ENCODE data around the gene POLG.

Gene POLG

DNA sequence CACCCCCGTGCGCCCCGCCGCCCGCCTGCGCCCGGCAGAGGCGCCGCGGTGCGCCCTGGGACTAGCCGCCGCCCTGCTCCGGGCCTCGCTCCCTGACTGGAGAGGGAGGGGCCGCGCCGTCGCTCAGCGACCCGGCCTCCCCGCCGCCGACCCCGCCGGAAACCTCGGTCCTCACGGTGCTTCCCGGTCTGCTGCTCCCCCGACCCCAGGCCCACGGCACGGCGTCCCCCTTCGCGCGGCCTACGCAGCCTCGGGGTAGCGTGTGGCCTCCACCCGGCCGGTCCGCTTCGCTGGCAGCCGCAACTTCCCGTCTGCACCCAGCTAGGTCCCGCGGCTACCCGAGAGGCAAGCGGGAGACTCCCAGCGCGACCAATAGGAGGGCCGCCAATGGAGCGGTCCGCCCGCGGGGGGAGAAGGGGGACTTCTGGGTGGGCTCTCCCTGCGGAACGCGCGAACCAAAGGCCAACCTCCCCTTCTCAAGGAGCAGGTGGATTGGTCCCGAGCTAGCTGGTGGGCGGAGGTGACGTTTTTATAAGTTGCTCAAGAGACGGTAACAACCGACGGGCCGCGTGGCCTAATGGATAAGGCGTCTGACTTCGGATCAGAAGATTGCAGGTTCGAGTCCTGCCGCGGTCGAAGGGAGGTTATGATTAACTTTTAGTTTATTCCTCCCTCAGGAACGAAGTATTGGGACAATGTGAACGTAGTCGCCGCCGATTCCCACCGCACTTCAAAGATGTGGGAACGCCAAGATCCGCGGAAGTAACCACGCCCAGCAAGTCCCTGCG lies at the start of gene POLG:
POLG (minus strand) TSS at position 315 of the 788 bp plus-strand sequence. CDS start 1,070 bp downstream, outside the sequence.
- TF ChIP-seq, protein P1, sequence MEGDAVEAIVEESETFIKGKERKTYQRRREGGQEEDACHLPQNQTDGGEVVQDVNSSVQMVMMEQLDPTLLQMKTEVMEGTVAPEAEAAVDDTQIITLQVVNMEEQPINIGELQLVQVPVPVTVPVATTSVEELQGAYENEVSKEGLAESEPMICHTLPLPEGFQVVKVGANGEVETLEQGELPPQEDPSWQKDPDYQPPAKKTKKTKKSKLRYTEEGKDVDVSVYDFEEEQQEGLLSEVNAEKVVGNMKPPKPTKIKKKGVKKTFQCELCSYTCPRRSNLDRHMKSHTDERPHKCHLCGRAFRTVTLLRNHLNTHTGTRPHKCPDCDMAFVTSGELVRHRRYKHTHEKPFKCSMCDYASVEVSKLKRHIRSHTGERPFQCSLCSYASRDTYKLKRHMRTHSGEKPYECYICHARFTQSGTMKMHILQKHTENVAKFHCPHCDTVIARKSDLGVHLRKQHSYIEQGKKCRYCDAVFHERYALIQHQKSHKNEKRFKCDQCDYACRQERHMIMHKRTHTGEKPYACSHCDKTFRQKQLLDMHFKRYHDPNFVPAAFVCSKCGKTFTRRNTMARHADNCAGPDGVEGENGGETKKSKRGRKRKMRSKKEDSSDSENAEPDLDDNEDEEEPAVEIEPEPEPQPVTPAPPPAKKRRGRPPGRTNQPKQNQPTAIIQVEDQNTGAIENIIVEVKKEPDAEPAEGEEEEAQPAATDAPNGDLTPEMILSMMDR (IDR thresholded peaks at IDR 0.05; ENCODE audit: insufficient read depth, low read length, poor library complexity, severe bottlenecking), result no peak
- peak; percentile 100 for DNase-seq (ENCODE audit: extremely low read depth, insufficient read length)

DNA sequence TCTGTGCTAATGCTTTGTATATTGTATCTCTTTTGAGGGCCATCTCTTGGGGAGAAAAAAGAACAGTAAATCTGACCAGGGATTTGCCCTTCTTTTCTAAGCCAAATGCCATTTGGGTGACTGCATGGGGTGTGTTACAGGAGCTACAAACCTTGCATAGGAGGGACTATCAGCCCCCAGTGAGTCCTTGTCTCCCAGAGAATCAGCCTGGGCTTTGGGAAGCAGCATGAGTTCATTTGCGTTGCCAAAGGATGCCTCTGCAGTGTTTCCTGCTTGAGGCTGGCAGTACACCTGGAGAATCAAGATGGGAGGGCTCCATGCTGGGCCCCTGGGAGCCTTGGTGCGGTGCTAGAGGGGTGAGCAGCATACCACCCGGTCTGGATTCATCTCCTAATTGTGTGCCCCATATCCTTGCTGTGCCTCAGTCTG lies 49.6 kb upstream of the POLG start:
- no peak for DNase-seq (ENCODE audit: extremely low read depth, insufficient read length)
- Histone ChIP-seq H3K36me3 (ENCODE audit: control insufficient read depth, insufficient read depth, low read length) (no peaks in the 10 kb centered on the region), H3K4me3 (replicated peaks; ENCODE audit: low read depth, low read length) (no peak overlapping the region), H3K27me3 (replicated peaks; ENCODE audit: control insufficient read depth, insufficient read depth, low read length) (no peaks in the 10 kb centered on the region; the same call in none of the 2 replicates)
- TF ChIP-seq, protein P1 (IDR thresholded peaks at IDR 0.05; ENCODE audit: insufficient read depth, low read length, poor library complexity, severe bottlenecking), result no peak

More for the DNA sequence above, at the start of gene POLG:
- H3K4me3 ChIP-seq (replicated peaks; ENCODE audit: low read depth, low read length), result peak within 1 kb of the TSS; percentile 80
- H3K36me3 ChIP-seq (ENCODE audit: control insufficient read depth, insufficient read depth, low read length), result peaks cover 12% of the 10 kb centered on the region
- no peaks in the 10 kb centered on the region for H3K27me3 ChIP-seq (replicated peaks; ENCODE audit: control insufficient read depth, insufficient read depth, low read length)

DNA sequence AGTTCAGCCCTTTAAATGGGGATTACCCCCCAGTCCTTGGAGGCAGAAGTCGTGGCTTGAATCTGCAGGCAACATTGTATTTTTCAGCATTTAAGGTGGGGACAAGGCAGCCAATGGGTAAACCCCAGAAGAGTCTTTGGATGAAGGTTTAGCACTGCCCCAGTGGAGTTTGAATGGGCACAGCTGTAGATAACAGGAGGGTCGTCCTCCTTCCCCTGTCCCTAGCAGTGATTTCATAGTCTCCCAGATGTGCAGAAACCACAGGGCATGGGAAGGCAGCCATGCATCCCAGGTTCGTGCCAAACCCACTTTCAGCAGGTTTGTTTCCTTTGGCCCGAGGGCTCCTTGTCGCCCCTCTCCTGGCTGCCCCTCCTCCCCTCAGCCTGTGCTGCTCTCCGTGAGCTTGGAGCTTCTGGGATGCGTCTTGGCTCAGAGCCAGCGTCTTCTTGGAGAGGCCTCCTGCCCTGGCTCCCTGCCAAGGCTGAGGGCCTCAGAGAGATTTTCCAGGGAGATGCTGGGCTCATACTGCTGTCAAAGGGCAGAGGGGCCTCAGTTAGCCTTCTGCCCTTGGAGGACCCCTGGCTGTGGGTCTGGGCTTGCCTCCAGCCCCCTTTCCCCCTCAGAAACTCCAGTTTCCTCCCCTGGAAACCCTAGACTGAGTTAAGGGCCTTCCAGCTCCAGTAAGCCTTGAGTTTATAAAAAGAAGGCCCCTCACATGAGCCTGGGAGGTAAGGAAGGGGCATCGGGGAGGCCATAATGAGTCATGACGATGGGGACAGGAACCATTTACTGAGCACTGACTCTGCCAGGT lies 48.9 kb upstream of the POLG start:
- no peak for DNase-seq (ENCODE audit: extremely low read depth, insufficient read length)
- TF ChIP-seq, protein P1 (IDR thresholded peaks at IDR 0.05; ENCODE audit: insufficient read depth, low read length, poor library complexity, severe bottlenecking), result no peak
- Histone ChIP-seq H3K36me3 (ENCODE audit: control insufficient read depth, insufficient read depth, low read length) (no peaks in the 10 kb centered on the region), H3K27me3 (replicated peaks; ENCODE audit: control insufficient read depth, insufficient read depth, low read length) (no peaks in the 10 kb centered on the region; the same call in none of the 2 replicates), H3K4me3 (replicated peaks; ENCODE audit: low read depth, low read length) (no peak overlapping the region)

DNA sequence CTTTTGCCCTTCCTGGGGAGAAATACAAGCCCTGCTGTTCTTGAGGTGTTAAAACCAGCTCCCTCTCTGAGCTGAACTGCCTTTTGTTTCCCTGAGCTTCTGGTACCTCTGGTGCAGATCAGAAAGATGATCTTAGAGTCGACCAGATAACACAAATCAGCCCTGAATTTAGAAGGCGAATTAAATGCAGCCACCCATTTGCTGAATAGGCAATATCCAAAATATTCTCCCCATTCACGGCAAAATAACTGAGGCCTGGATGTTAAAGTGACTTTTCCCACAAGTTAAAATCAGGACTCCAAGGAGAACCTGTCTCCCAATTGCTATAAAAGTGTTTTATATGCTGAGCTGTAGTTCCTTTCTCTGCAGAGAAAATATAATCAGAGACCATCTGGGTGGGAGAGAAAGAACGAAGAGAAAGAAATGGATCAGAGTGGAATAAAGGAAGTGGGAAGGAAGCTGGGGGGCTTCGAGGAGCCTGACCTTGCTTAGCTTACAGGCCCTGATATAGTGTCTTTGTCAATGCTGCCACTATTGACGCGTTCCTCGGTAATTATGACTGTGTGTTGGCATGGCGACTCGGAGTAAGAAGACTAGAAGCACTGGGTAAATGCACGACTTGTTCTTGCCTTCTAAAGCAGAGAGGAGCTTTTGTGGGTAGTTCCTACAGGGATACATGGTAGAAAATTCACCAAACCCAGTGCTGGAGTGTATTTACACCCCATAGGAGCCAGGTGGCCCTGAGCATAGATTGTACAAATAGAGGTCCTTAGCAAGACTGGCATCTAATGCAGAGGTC lies 47.5 kb upstream of the POLG start:
- Histone ChIP-seq H3K27me3 (replicated peaks; ENCODE audit: control insufficient read depth, insufficient read depth, low read length) (peaks cover 5% of the 10 kb centered on the region), H3K4me3 (replicated peaks; ENCODE audit: low read depth, low read length) (no peak overlapping the region), H3K36me3 (ENCODE audit: control insufficient read depth, insufficient read depth, low read length) (no peaks in the 10 kb centered on the region)
- TF ChIP-seq, protein P1 (IDR thresholded peaks at IDR 0.05; ENCODE audit: insufficient read depth, low read length, poor library complexity, severe bottlenecking), result no peak
- DNase-seq (ENCODE audit: extremely low read depth, insufficient read length), result no peak

DNA sequence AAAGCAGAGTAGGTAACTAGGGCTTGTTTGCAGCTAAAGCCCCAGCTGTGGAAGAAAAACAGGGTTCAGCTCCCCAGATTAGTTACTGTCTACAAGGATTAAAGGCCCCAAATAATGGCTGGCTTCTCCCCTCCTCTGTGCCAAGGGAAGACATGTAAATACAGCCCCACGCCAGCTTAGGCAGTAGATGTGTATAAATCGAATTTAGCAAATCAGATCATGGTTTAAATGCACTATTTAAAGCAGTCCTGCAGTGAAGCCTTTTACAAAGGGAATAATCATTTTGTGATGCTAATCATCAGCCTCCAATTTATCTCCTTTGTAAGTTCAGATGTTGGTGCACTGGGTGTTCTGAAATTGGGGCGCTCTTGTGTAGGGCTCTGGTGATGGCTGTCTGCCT lies 46.7 kb upstream of the POLG start:
- TF ChIP-seq, protein P1 (IDR thresholded peaks at IDR 0.05; ENCODE audit: insufficient read depth, low read length, poor library complexity, severe bottlenecking), result no peak
- Histone ChIP-seq H3K4me3 (replicated peaks; ENCODE audit: low read depth, low read length) (no peak overlapping the region), H3K36me3 (ENCODE audit: control insufficient read depth, insufficient read depth, low read length) (no peaks in the 10 kb centered on the region), H3K27me3 (replicated peaks; ENCODE audit: control insufficient read depth, insufficient read depth, low read length) (peaks cover 5% of the 10 kb centered on the region)
- no peak for DNase-seq (ENCODE audit: extremely low read depth, insufficient read length)
